ENCODE results near the gene FIBCD1. TPM values are rescaled to one million over a fixed set of nuclear protein-coding genes. Genes with fewer than 3 reads are reported as not detected.

Gene FIBCD1
- total and polyA plus RNA-seq, 11 donors, result 0.24 to 3.9 (median 1.3) TPM; not detected in 2

- WGBS, 4 donors, result 85 to 93% (median 89%) methylated on average over 12 of the region's 12 CpGs
- Histone ChIP-seq H3K9me3 (peaks cover 0 to 3% (median 0%) of the 10 kb centered on the region in 12 donors), H3K27me3 (peaks cover 0 to 28% (median 0%) of the 10 kb centered on the region in 9 donors), H3K36me3 (no peaks in the 10 kb centered on the region), H3K4me1 (peaks cover 0 to 2% (median 0%) of the 10 kb centered on the region in 12 donors), H3K4me3 (no peak overlapping the region), H3K27ac (no peak overlapping the region)
- intact Hi-C loops (cut with DNase I), result no loop called here
- DNase-seq (peak in 1 of 5 donors; percentile 14), ATAC-seq (no peak)
- TF ChIP-seq POLR2A (IDR thresholded peaks at IDR 0.05) (no peak), CTCF (IDR thresholded peaks at IDR 0.05) (no peak)
Observed at GRCh38 chr9:130970052-130970451, 31.0 kb upstream of the FIBCD1 start.

- H3K4me1 ChIP-seq, result peaks cover 0 to 14% (median 0%) of the 10 kb centered on the region in 12 donors
- no peaks in the 10 kb centered on the region for H3K36me3 ChIP-seq
- 50 to 57% (median 53%) methylated on average over 7 of the region's 7 CpGs for WGBS, 4 donors
- no peak overlapping the region for H3K4me3 ChIP-seq
- DNase-seq (peak in 1 of 5 donors; percentile 57), ATAC-seq (peak in 3 of 4 donors; percentile 36 to 78 (median 70))
- H3K27me3 ChIP-seq, result no peaks in the 10 kb centered on the region
- intact Hi-C loops (cut with DNase I), result no loop called here
- H3K27ac ChIP-seq, result peak overlapping the region in 2 of 12 donors; percentile 20 to 57
- H3K9me3 ChIP-seq, result peaks cover 0 to 12% (median 0%) of the 10 kb centered on the region in 12 donors
- no peak for TF ChIP-seq POLR2A (IDR thresholded peaks at IDR 0.05)
- TF ChIP-seq CTCF (IDR thresholded peaks at IDR 0.05), result no peak
Observed at GRCh38 chr9:130965680-130966079, 26.6 kb upstream of the FIBCD1 start.

- Histone ChIP-seq H3K27me3 (no peaks in the 10 kb centered on the region), H3K9me3 (peaks cover 0 to 12% (median 0%) of the 10 kb centered on the region in 12 donors), H3K4me1 (peaks cover 0 to 14% (median 0%) of the 10 kb centered on the region in 12 donors), H3K36me3 (no peaks in the 10 kb centered on the region), H3K4me3 (no peak overlapping the region), H3K27ac (no peak overlapping the region)
- intact Hi-C loops (cut with DNase I), result no loop called here
- ATAC-seq (no peak), DNase-seq (no peak)
- TF ChIP-seq POLR2A (IDR thresholded peaks at IDR 0.05) (no peak), CTCF (IDR thresholded peaks at IDR 0.05) (no peak)
- 97 to 100% (median 97%) methylated on average over 8 of the region's 8 CpGs for WGBS, 4 donors
Observed at GRCh38 chr9:130963916-130964315, 24.9 kb upstream of the FIBCD1 start.

- Histone ChIP-seq H3K9me3 (peaks cover 0 to 12% (median 0%) of the 10 kb centered on the region in 12 donors), H3K27ac (no peak overlapping the region), H3K4me3 (no peak overlapping the region), H3K36me3 (no peaks in the 10 kb centered on the region), H3K4me1 (peaks cover 0 to 14% (median 0%) of the 10 kb centered on the region in 12 donors), H3K27me3 (no peaks in the 10 kb centered on the region)
- no peak for TF ChIP-seq POLR2A (IDR thresholded peaks at IDR 0.05)
- TF ChIP-seq CTCF (IDR thresholded peaks at IDR 0.05), result no peak
- intact Hi-C loops (cut with DNase I), result no loop called here
- WGBS, 4 donors, result 82 to 89% (median 87%) methylated on average over 15 of the region's 15 CpGs
- DNase-seq (peak in 1 of 5 donors; percentile 16), ATAC-seq (no peak)
Observed at GRCh38 chr9:130963337-130963908, 24.4 kb upstream of the FIBCD1 start.
